SU-DHL-6 (cell line): ENCODE results near the gene CYP21A2.
"Not testable (repeated sequence)": the region's sequence is repeated elsewhere in the genome, so short reads cannot be mapped to it uniquely, and the experiment has no call there.

ENCODE experiments used
- EZH2phosphoT487 ChIP-seq: fragments of 200-600 bp; sonication (generic), shearing (Covaris generic); conservative IDR thresholded peaks from 2 replicates; pipeline ENCODE4 v1.6.1; 2018; ENCODE audit warnings: mild to moderate bottlenecking, antibody characterized with exemption, low read length, moderate library complexity, mixed read lengths
- TF ChIP-seq, protein P1 (sequence below): fragments of 200-600 bp; sonication (generic); IDR thresholded peaks from one replicate; pipeline ENCODE4 v1.5.1; 2017; ENCODE audit warnings: antibody characterized with exemption, mild to moderate bottlenecking, low read length, moderate library complexity; ENCODE audit not compliant: insufficient read depth, poor library complexity, severe bottlenecking

- TF ChIP-seq, protein P1, sequence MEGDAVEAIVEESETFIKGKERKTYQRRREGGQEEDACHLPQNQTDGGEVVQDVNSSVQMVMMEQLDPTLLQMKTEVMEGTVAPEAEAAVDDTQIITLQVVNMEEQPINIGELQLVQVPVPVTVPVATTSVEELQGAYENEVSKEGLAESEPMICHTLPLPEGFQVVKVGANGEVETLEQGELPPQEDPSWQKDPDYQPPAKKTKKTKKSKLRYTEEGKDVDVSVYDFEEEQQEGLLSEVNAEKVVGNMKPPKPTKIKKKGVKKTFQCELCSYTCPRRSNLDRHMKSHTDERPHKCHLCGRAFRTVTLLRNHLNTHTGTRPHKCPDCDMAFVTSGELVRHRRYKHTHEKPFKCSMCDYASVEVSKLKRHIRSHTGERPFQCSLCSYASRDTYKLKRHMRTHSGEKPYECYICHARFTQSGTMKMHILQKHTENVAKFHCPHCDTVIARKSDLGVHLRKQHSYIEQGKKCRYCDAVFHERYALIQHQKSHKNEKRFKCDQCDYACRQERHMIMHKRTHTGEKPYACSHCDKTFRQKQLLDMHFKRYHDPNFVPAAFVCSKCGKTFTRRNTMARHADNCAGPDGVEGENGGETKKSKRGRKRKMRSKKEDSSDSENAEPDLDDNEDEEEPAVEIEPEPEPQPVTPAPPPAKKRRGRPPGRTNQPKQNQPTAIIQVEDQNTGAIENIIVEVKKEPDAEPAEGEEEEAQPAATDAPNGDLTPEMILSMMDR: not testable (repeated sequence)
- TF ChIP-seq EZH2phosphoT487: not testable (repeated sequence)
These were observed 9.6 kb upstream of the CYP21A2 start for GRCh38 chr6:32028631-32029030.
